Measurements from ENCODE around the gene SSH3. TPM values are rescaled to one million over a fixed set of nuclear protein-coding genes. Genes with fewer than 3 reads are reported as not detected.

The SSH3 gene
- polyA plus RNA-seq, 1 donor from 2014 or later, result 0.89 TPM

DNA sequence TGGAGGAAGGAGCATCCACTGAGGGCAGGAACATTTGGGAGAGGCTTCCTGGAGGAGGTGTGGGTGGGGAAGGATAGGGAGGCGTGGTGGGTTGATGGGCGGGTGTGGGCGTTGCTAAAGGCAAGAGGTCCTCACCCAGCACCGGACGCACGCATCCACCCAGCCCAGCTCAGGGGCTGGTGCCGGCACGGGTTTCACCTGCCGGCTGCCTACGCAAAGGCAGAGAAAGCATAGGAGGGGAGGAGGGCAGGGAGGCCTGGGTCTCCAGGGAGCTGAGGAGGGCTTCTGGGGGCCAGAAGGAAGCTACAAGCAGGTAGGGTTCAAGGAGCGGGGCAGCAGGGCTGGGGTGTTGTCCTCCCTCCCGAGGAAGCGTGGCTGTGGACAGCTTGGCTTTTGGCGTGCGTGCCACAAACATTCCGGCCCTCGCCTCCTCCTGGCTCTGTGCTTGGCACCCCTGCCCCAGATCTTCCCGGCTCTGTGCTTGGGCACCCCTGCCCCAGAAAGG, 7.8 kb downstream of the SSH3 start:
- H4K20me1 ChIP-seq (ENCODE audit: insufficient read depth), result no peaks in the 10 kb centered on the region
- H3K9me2 ChIP-seq (ENCODE audit: insufficient read depth, low read length), result no peaks in the 10 kb centered on the region
- TF ChIP-seq TAF1 (IDR thresholded peaks at IDR 0.05; ENCODE audit: low read depth) (no peak), POLR2AphosphoS5 (IDR thresholded peaks at IDR 0.05) (no peak), EP300 (conservative IDR thresholded peaks at IDR 0.05; ENCODE audit: poor library complexity, severe bottlenecking) (no peak), MXI1 (conservative IDR thresholded peaks at IDR 0.05; ENCODE audit: poor library complexity, severe bottlenecking) (no peak), EZH2 (IDR thresholded peaks at IDR 0.05; ENCODE audit: borderline replicate concordance, insufficient read depth, low read length, poor library complexity, severe bottlenecking) (no peak), RAD21 (conservative IDR thresholded peaks at IDR 0.05) (no peak), REST (IDR thresholded peaks at IDR 0.05; ENCODE audit: borderline replicate concordance) (no peak), SMC3 (conservative IDR thresholded peaks at IDR 0.05; ENCODE audit: poor library complexity) (no peak)
- TF ChIP-seq, protein P1, sequence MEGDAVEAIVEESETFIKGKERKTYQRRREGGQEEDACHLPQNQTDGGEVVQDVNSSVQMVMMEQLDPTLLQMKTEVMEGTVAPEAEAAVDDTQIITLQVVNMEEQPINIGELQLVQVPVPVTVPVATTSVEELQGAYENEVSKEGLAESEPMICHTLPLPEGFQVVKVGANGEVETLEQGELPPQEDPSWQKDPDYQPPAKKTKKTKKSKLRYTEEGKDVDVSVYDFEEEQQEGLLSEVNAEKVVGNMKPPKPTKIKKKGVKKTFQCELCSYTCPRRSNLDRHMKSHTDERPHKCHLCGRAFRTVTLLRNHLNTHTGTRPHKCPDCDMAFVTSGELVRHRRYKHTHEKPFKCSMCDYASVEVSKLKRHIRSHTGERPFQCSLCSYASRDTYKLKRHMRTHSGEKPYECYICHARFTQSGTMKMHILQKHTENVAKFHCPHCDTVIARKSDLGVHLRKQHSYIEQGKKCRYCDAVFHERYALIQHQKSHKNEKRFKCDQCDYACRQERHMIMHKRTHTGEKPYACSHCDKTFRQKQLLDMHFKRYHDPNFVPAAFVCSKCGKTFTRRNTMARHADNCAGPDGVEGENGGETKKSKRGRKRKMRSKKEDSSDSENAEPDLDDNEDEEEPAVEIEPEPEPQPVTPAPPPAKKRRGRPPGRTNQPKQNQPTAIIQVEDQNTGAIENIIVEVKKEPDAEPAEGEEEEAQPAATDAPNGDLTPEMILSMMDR (IDR thresholded peaks at IDR 0.05; ENCODE audit: poor library complexity, severe bottlenecking), result no peak
- no peaks in the 10 kb centered on the region for H3F3A ChIP-seq (ENCODE audit: insufficient read depth, low read length, poor library complexity, severe bottlenecking)
- no peak overlapping the region for H3K4me3 ChIP-seq (ENCODE audit: low read length)
- no peaks in the 10 kb centered on the region for H3K27me3 ChIP-seq (ENCODE audit: insufficient read depth, low read depth, low read length)
- H3K79me2 ChIP-seq (replicated peaks; ENCODE audit: insufficient read depth, low read length), result no peaks in the 10 kb centered on the region
- H3K9me3 ChIP-seq (ENCODE audit: low read length), result no peaks in the 10 kb centered on the region
- H2AFZ ChIP-seq (ENCODE audit: low read depth, low read length), result no peak overlapping the region
- no peak overlapping the region for H3K27ac ChIP-seq (ENCODE audit: low read length)
- H3K36me3 ChIP-seq (ENCODE audit: insufficient read depth, low read length), result no peaks in the 10 kb centered on the region
- H3K4me2 ChIP-seq (ENCODE audit: low read length), result no peak overlapping the region
- H3K9ac ChIP-seq (ENCODE audit: low read length), result no peak overlapping the region

DNA sequence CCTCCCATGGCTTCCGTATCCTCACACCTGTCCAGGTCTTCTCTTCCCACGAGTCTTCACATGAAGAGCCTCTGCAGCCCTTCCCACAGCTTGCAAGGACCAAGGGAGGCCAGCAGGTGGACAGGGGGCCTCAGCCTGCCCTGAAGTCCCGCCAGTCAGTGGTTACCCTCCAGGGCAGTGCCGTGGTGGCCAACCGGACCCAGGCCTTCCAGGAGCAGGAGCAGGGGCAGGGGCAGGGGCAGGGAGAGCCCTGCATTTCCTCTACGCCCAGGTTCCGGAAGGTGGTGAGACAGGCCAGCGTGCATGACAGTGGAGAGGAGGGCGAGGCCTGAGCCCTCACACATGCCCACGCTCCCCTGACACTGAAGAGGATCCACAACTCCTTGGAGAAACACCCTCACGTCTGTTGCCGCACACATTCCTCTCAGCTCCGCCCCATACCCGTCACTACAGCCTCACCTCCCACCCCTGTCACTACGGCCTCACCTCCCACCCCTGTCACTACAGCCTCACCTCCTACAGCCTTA, 8.3 kb downstream of the SSH3 start:
- Histone ChIP-seq H2AFZ (ENCODE audit: low read depth, low read length) (no peak overlapping the region), H3K9me3 (ENCODE audit: low read length) (no peaks in the 10 kb centered on the region), H3K4me3 (ENCODE audit: low read length) (no peak overlapping the region), H3K27me3 (ENCODE audit: insufficient read depth, low read depth, low read length) (no peaks in the 10 kb centered on the region), H3K4me2 (ENCODE audit: low read length) (no peak overlapping the region), H4K20me1 (ENCODE audit: insufficient read depth) (no peaks in the 10 kb centered on the region), H3K79me2 (replicated peaks; ENCODE audit: insufficient read depth, low read length) (no peaks in the 10 kb centered on the region), H3F3A (ENCODE audit: insufficient read depth, low read length, poor library complexity, severe bottlenecking) (no peaks in the 10 kb centered on the region), H3K27ac (ENCODE audit: low read length) (no peak overlapping the region), H3K9ac (ENCODE audit: low read length) (no peak overlapping the region), H3K36me3 (ENCODE audit: insufficient read depth, low read length) (no peaks in the 10 kb centered on the region), H3K9me2 (ENCODE audit: insufficient read depth, low read length) (no peaks in the 10 kb centered on the region)
- TF ChIP-seq RAD21 (conservative IDR thresholded peaks at IDR 0.05) (no peak), POLR2AphosphoS5 (IDR thresholded peaks at IDR 0.05) (no peak), REST (IDR thresholded peaks at IDR 0.05; ENCODE audit: borderline replicate concordance) (no peak), EZH2 (IDR thresholded peaks at IDR 0.05; ENCODE audit: borderline replicate concordance, insufficient read depth, low read length, poor library complexity, severe bottlenecking) (no peak), EP300 (conservative IDR thresholded peaks at IDR 0.05; ENCODE audit: poor library complexity, severe bottlenecking) (no peak), MXI1 (conservative IDR thresholded peaks at IDR 0.05; ENCODE audit: poor library complexity, severe bottlenecking) (no peak), TAF1 (IDR thresholded peaks at IDR 0.05; ENCODE audit: low read depth) (no peak), SMC3 (conservative IDR thresholded peaks at IDR 0.05; ENCODE audit: poor library complexity) (no peak)
- TF ChIP-seq, protein P1 (IDR thresholded peaks at IDR 0.05; ENCODE audit: poor library complexity, severe bottlenecking), result no peak

All from neural cell (in vitro differentiated cells).